ENCODE data around the gene OR10H5. TPM values are rescaled to one million over a fixed set of nuclear protein-coding genes. Genes with fewer than 3 reads are reported as not detected.
"Not testable (repeated sequence)": the region's sequence is repeated elsewhere in the genome, so short reads cannot be mapped to it uniquely, and the experiment has no call there.

Gene OR10H5
- total RNA-seq, 1 experiment from 2014 or later: not detected

- DNase-seq (ENCODE audit: low read depth): peak; percentile 17
Measured at GRCh38 chr19:15810335-15810734, 22.9 kb downstream of the OR10H5 start.

DNA sequence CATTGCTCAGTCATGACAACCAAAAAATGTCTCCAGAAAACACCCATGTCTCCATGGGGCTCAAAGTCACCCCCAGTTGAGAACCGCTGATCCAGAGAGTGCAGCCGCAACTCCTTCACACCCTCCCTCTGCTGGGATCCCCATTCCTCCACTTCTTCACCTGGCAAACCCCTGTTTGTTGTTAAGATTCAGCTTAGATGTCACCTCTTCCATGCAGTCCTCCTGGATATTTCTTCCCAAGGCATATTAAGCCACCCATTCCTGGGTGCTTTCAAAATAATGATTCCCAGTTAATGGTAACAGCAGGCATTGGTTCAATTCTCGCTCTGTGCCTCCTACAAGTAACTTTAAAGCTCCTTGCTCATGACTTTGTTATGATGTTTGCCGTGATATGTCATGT lies 24.0 kb downstream of the OR10H5 start:
- DNase-seq (ENCODE audit: low read depth): no peak

DNA sequence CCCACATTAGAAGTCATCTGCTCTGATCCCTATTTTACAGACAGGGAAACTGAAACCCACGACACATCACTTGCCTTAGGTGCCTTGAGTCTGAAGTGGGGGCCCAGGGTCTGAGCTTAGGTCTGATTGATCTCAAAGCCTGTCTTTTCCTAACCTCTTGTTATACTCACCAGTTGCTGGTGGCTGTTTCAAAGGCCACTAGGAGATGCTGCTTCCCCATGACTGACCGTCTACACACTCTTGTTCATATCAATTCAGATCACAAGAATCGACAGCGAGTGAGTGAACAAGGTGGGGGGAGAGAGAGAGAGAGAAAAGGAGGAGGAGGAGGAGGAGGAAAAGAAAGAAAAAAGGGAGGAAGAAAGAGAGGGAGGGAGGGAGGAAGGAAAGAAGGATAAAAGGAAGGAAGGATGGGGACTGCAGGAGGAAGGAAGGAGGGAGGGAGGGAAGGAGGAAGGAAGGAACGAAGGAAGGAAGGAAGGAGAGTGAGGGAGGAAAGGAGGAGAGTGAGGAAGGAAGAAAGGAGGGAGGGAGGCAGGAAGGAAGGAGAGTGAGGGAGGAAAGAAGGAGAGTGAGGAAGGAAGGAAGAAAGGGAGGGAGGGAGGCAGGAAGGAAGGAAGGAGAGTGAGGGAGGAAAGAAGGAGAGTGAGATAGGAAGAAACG lies 24.7 kb downstream of the OR10H5 start:
- DNase-seq (ENCODE audit: low read depth): peak; percentile 13

GRCh38 chr19:15813916-15814315 lies 26.5 kb downstream of the OR10H5 start:
- no peak for DNase-seq (ENCODE audit: low read depth)

DNA sequence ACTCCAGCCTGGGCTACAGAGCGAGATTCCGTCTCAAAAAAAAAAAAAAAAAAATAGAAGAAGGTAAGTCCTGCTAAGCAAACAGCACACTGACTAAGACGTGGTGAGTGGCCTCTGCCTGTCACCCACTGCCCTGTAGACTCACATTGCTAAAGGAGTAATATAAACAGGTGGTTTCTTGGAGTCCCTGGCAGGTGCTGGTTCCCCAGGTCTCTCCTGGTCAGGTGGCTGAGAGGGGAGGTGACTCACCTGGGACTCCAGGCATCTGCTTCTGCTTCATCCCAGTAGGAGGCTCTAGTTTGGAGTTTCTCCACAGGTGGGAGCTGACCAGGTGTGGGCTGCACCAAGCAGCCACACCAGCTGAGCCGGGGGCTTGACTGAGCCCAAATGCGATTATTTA lies 27.8 kb downstream of the OR10H5 start, which contains the start of gene OR10H1:
OR10H1 (minus strand) TSS at position 359 of the 400 bp plus-strand sequence. CDS start 7,627 bp downstream, outside the sequence.
- no peak for DNase-seq (ENCODE audit: low read depth)

GRCh38 chr19:15820646-15821045 lies 33.2 kb downstream of the OR10H5 start:
- DNase-seq (ENCODE audit: low read depth): no peak

- no peak for DNase-seq (ENCODE audit: low read depth)
Measured at GRCh38 chr19:15825753-15826152, 38.3 kb downstream of the OR10H5 start.

DNA sequence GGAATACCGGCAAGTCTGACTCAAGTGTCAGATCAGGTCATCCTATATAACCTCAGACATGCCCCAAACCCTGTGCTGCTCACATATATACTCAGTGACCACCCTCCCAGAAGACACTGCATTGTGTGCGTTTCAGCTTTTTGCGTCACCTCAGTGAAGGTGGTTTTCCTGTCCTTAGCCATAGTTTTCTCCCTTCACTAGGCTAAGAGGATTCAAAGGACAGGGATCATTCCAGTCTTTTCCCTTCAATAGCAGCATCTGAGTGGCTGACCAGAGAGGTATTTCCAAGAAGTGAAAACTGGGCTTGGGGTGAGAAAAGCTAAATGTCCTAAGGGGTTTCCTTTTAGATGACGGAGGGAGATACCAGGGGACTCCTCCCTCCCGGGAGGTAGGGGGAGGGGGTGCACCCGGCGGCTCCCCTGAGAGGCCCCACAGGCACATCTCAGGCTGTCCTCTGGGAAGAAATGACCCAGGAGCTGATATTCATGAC lies 40.7 kb downstream of the OR10H5 start:
- peak; percentile 13 for DNase-seq (ENCODE audit: low read depth)

DNA sequence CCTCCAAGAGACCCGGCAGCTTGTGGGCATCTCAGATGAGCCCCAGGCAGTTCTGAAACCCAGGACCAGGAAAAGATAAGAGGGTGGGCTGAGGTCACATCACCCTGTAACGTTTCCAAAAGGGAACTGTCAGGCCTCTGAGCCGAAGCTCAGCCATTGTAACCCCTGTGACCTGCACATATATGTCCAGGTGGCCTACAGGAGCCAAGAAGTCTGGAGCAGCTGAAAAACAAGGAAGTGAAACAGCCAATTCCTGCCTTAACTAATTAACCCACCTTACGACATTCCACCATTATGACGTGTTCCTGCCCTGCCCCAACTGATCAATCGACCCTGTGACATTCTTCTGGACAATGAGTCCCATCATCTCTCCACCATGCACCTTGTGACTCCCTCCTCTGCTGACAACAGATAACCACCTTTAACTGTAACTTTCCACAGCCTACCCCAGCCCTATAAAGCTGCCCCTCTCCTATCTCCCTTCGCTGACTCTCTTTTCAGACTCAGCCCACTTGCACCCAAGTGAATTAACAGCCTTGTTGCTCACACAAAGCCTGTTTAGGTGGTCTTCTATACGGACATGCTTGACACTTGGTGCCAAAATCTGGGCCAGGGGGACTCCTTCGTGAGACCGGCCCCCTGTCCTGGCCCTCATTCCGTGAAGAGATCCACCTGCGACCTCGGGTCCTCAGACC lies 41.3 kb downstream of the OR10H5 start:
- DNase-seq (ENCODE audit: low read depth): peak; percentile 27

- no peak for DNase-seq (ENCODE audit: low read depth)
Measured at GRCh38 chr19:15829306-15829698, 41.8 kb downstream of the OR10H5 start.

GRCh38 chr19:15829786-15830185 lies 42.3 kb downstream of the OR10H5 start:
- no peak for DNase-seq (ENCODE audit: low read depth)

- no peak for DNase-seq (ENCODE audit: low read depth)
Measured at GRCh38 chr19:15831626-15832025, 44.2 kb downstream of the OR10H5 start.

GRCh38 chr19:15834232-15834631 lies 46.8 kb downstream of the OR10H5 start:
- not testable (repeated sequence) for DNase-seq (ENCODE audit: low read depth)

DNA sequence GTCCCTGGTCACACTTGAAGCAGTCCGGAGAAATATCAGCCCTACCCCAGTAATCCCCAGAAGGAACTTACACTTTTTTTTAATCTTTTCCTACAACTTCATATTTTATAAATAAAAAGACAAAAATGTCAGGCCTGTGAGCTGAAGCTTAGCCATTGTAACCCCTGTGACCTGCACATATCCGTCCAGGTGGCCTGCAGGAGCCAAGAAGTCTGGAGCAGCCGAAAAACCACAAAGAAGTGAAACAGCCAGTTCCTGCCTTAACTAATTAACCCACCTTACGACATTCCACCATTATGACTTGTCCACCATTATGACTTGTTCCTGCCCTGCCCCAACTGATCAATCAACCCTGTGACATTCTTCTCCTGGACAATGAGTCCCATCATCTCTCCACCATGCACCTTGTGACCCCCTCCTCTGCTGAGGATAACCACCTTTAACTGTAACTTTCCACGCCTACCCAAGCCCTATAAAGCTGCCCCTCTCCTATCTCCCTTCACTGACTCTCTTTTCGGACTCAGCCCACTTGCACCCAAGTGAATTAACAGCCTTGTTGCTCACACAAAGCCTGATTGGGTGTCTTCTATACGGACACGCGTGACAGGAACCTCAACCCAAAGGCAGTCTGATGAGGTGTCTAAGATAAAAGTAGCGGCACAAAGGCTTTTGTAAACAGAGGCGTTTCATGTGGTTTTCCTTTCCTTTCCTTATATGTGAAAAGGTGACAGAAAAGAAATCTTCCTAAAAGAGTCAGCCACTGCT lies 48.3 kb downstream of the OR10H5 start:
- DNase-seq (ENCODE audit: low read depth): peak; percentile 36

DNA sequence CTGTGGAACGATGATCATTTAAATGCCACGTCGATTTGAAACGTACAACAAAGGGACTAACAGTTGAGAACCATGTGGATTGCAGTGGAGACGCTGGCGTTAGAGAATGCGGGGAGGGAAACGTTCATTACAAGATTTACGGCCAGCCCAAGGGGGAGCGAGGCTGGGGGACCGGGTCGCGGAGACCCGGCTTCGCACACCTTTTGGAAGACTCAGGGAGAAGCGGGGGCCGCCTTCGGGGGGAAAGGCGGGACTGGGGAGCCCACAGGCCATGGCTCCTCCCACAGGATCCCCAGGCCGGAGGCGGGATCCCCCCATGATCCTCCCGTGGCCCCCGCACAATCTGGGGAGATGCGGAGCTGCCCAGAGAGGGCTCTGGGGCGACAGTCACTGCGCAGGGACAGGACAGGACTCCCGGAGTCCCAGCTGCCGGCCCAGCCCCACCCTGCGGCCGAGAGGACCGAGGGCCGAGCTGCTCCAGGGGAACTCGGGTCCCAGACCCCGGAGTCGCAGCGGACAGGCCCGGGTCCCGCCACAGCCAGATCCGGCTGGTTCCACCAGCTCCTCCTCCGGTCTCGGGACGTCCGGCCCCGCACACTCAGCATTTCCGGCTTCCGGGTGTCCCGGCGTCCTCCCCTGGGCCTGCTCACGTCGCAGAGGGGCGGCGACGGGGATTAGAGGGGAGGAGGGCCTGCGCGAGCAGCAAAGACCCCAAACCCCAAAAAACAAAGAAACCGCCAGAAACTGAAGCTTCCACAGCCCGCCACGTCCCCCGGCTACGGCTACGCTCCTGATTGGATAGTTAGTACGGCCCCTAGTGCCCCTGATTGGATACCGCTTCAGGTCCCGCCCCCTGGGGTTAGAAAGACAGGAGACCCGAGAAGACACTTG lies 49.1 kb downstream of the OR10H5 start:
- peak; percentile 92 for DNase-seq (ENCODE audit: low read depth)

GRCh38 chr19:15837221-15837731 lies 49.8 kb downstream of the OR10H5 start:
- no peak for DNase-seq (ENCODE audit: low read depth)

DNA sequence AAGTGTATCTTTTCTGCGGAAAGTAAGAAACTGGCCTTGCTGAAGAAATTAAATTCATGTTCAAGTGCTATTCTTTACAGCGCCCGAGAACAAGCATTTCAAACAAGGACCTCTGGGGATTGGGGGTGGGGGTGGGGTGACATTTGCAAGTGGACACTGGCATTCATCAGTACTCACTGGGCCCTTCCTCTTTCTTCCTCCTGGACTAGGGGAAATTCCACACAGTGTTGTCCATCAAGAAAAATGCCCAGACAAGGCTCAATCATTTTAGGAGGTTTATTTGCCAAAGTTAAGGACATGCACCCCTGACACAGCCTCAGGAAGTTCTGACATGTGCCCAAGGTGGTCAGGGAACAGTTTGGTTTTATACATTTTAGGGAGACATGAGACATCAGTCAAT lies 50.9 kb downstream of the OR10H5 start:
- no peak for DNase-seq (ENCODE audit: low read depth)

DNA sequence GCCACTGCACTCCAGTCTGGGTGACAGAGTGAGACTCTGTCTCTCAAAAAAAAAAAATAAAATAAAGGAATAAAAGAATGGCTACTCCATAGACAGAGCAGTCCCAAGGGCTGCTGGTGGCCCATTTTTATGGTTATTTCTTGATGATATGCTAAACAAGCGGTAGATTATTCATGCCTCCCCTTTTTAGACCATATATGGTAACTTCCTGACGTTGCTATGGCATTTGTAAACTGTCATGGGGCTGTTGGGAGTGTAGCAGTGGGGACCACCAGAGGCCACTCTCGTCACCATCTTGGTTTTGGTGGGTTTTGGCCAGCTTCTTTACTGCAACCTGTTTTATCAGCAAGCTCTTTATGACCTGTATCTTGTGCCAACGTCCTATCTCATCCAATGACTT lies 52.4 kb downstream of the OR10H5 start:
- DNase-seq (ENCODE audit: low read depth): not testable (repeated sequence)

- no peak for DNase-seq (ENCODE audit: low read depth)
Measured at GRCh38 chr19:15840833-15841232, 53.4 kb downstream of the OR10H5 start.

- DNase-seq (ENCODE audit: low read depth): no peak
Measured at GRCh38 chr19:15841875-15842569, 54.6 kb downstream of the OR10H5 start.
